Measurements from ENCODE around the gene ADAM11. TPM values are rescaled to one million over a fixed set of nuclear protein-coding genes. Genes with fewer than 3 reads are reported as not detected.

ADAM11 gene
- total and polyA plus RNA-seq, 2 of the 13 experiments (the other 11 are each of a cell fraction or from before 2014, with no cell fraction given), result 0.38 to 0.91 TPM

DNA sequence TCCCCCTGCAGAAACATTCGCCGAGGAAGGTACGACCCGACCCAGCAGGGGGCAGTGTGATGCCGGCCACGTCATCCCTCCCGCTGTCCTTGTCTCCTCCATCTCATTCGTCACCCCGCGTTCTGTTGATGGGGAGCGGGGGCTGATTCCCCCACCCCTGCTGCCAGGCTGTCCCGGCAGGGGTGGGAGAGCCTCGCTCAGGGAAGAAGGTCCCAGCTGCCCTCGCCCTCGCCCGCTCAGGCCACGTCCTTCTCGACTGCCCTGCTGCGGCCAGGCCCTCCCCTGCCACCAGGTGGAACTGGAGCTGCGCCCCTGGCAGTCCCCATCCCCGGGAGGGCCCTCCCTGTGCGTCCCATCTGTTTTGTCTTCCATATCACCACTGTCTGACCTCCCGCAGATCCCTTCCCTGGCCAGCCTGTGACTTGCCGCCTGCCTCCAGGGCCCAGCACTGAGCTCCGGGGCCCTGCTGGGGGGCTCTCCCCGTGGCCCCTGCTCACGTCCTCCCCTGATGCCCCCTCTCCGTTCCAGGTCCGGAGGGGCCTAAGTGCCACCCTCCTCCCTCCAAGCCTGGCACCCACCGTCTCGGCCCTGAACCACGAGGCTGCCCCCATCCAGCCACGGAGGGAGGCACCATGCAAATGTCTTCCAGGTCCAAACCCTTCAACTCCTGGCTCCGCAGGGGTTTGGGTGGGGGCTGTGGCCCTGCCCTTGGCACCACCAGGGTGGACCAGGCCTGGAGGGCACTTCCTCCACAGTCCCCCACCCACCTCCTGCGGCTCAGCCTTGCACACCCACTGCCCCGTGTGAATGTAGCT, 20.6 kb downstream of the ADAM11 start (continued):
- TF ChIP-seq JDP2 (CRISPR knock-in tag; IDR thresholded peaks at IDR 0.05; ENCODE audit: borderline replicate concordance), result no peak
- no peak for TF ChIP-seq BATF2 (CRISPR knock-in tag; IDR thresholded peaks at IDR 0.05)
- TF ChIP-seq ASH2L (IDR thresholded peaks at IDR 0.05; ENCODE audit: insufficient read length, low read depth, low read length), result peak; percentile 66
- TF ChIP-seq ZNF746 (CRISPR knock-in tag; IDR thresholded peaks at IDR 0.05), result no peak
- TF ChIP-seq CHCHD3 (CRISPR knock-in tag; IDR thresholded peaks at IDR 0.05), result no peak
- TF ChIP-seq KLF13 (CRISPR knock-in tag; IDR thresholded peaks at IDR 0.05), result peak; percentile 80; the same call in 1 of the 2 replicates
- TF ChIP-seq, protein P1, sequence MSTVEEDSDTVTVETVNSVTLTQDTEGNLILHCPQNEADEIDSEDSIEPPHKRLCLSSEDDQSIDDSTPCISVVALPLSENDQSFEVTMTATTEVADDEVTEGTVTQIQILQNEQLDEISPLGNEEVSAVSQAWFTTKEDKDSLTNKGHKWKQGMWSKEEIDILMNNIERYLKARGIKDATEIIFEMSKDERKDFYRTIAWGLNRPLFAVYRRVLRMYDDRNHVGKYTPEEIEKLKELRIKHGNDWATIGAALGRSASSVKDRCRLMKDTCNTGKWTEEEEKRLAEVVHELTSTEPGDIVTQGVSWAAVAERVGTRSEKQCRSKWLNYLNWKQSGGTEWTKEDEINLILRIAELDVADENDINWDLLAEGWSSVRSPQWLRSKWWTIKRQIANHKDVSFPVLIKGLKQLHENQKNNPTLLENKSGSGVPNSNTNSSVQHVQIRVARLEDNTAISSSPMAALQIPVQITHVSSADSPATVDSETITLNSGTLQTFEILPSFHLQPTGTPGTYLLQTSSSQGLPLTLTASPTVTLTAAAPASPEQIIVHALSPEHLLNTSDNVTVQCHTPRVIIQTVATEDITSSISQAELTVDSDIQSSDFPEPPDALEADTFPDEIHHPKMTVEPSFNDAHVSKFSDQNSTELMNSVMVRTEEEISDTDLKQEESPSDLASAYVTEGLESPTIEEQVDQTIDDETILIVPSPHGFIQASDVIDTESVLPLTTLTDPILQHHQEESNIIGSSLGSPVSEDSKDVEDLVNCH (CRISPR knock-in tag; IDR thresholded peaks at IDR 0.05), result no peak
- no peak for TF ChIP-seq HMG20A (CRISPR knock-in tag; IDR thresholded peaks at IDR 0.05; ENCODE audit: borderline replicate concordance)
- no peak for TF ChIP-seq ZBTB42 (CRISPR knock-in tag; IDR thresholded peaks at IDR 0.05)
- no peak for TF ChIP-seq EP300 (IDR thresholded peaks at IDR 0.05; ENCODE audit: low read depth in 2 of 2, low read length in 2 of 2)
- no peak for TF ChIP-seq EP300 (CRISPR knock-in tag; IDR thresholded peaks at IDR 0.05; ENCODE audit: borderline replicate concordance)
- TF ChIP-seq ETV5 (CRISPR knock-in tag; IDR thresholded peaks at IDR 0.05; ENCODE audit: borderline replicate concordance), result no peak; the same call in 1 of the 2 replicates
- TF ChIP-seq, protein P2, sequence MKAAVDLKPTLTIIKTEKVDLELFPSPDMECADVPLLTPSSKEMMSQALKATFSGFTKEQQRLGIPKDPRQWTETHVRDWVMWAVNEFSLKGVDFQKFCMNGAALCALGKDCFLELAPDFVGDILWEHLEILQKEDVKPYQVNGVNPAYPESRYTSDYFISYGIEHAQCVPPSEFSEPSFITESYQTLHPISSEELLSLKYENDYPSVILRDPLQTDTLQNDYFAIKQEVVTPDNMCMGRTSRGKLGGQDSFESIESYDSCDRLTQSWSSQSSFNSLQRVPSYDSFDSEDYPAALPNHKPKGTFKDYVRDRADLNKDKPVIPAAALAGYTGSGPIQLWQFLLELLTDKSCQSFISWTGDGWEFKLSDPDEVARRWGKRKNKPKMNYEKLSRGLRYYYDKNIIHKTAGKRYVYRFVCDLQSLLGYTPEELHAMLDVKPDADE (CRISPR knock-in tag; IDR thresholded peaks at IDR 0.05), result no peak
- no peak for TF ChIP-seq NR2F1 (CRISPR knock-in tag; IDR thresholded peaks at IDR 0.05)
- no peak for TF ChIP-seq ZNF660 (CRISPR knock-in tag; IDR thresholded peaks at IDR 0.05; ENCODE audit: borderline replicate concordance, low read depth)
- TF ChIP-seq ZNF607 (CRISPR knock-in tag; IDR thresholded peaks at IDR 0.05; ENCODE audit: borderline replicate concordance), result peak; percentile 27; the same call in 1 of the 2 replicates
- TF ChIP-seq ONECUT2 (CRISPR knock-in tag; IDR thresholded peaks at IDR 0.05), result no peak
- TF ChIP-seq ARID5B (CRISPR knock-in tag; IDR thresholded peaks at IDR 0.05), result peak; percentile 41; the same call in 1 of the 2 replicates
- peak; percentile 22; the same call in 1 of the 2 replicates for TF ChIP-seq BCL6 (CRISPR knock-in tag; IDR thresholded peaks at IDR 0.05)
- TF ChIP-seq THAP11 (CRISPR knock-in tag; IDR thresholded peaks at IDR 0.05), result peak; percentile 50; the same call in 1 of the 2 replicates
- no peak for TF ChIP-seq CBX2 (IDR thresholded peaks at IDR 0.05; ENCODE audit: low read depth, low read length)
- no peak for TF ChIP-seq CBX2 (CRISPR knock-in tag; IDR thresholded peaks at IDR 0.05; ENCODE audit: low read depth)
